ENCODE data around the gene NKAIN2.
"Not testable (repeated sequence)": the region's sequence is repeated elsewhere in the genome, so short reads cannot be mapped to it uniquely, and the experiment has no call there.

Gene NKAIN2

DNA sequence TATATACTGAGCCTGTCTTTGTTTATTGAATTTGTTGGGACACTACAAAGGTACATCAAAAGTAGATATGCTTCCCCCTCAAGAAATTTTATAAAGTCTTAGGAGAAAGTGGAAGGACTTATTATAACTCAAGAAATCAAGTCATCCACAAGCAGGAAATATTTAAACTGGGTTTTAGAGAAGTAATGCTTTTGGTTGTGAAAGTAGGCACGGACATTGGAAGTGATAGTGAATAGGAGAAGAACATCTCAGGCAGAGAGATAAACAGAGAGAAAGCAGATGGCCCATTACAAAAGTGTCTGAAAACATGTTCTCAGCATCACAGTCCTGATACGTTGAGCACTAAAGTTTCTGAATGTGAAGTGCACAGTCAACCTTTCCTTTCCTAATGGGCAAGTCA is 742.9 kb downstream of the NKAIN2 start:
- no peak overlapping the region for H3K4me3 ChIP-seq (ENCODE audit: low read depth, low read length)
- TF ChIP-seq, protein P1, sequence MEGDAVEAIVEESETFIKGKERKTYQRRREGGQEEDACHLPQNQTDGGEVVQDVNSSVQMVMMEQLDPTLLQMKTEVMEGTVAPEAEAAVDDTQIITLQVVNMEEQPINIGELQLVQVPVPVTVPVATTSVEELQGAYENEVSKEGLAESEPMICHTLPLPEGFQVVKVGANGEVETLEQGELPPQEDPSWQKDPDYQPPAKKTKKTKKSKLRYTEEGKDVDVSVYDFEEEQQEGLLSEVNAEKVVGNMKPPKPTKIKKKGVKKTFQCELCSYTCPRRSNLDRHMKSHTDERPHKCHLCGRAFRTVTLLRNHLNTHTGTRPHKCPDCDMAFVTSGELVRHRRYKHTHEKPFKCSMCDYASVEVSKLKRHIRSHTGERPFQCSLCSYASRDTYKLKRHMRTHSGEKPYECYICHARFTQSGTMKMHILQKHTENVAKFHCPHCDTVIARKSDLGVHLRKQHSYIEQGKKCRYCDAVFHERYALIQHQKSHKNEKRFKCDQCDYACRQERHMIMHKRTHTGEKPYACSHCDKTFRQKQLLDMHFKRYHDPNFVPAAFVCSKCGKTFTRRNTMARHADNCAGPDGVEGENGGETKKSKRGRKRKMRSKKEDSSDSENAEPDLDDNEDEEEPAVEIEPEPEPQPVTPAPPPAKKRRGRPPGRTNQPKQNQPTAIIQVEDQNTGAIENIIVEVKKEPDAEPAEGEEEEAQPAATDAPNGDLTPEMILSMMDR (IDR thresholded peaks at IDR 0.05; ENCODE audit: low read depth, low read length), result no peak

- H3K4me3 ChIP-seq (ENCODE audit: low read depth, low read length), result no peak overlapping the region
- TF ChIP-seq, protein P1 (IDR thresholded peaks at IDR 0.05; ENCODE audit: low read depth, low read length), result no peak
Measured at GRCh38 chr6:124551711-124552233, 748.1 kb downstream of the NKAIN2 start.

DNA sequence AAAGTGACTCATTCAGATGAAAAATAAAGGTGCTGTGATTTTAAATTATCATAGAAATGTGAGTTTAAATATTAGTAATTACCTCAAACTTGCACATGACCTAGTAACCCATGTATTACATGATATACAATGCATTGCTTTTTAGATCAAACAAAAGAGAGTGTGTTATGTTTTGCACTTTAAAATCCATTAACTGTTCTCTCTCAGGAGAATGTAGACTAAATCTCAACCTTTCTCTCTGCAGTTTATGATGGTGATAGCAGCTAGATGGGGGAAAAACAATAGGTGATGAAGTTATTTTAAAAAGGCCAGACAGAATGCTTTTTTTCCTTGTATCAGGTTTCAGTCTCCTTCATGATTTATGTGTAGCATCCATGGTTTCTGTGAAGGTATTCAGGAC is 754.2 kb downstream of the NKAIN2 start:
- TF ChIP-seq, protein P1 (IDR thresholded peaks at IDR 0.05; ENCODE audit: low read depth, low read length), result no peak
- H3K4me3 ChIP-seq (ENCODE audit: low read depth, low read length), result no peak overlapping the region

DNA sequence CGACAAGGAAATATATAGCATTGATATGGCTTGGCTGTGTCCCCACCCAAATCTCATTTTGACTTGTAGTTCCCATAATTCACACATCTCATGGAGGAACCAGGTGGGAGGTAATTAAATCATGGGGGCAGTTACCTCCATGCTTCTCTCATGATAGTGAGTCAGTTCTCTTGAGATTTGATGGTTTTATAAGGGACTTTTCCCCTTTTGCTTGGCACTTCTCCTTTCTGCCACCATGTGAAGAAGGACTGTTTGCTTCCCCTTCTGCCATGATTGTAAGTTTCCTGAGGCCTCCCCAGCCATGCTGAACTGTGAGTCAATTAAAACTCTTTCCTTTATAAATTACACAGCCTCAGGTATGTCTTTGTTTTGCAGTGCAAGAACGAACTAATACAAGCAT is 756.4 kb downstream of the NKAIN2 start:
- H3K4me3 ChIP-seq (ENCODE audit: low read depth, low read length), result not testable (repeated sequence)

- TF ChIP-seq, protein P1 (IDR thresholded peaks at IDR 0.05; ENCODE audit: low read depth, low read length), result no peak
- no peak overlapping the region for H3K4me3 ChIP-seq (ENCODE audit: low read depth, low read length)
Measured at GRCh38 chr6:124560873-124561567, 757.4 kb downstream of the NKAIN2 start.

- TF ChIP-seq, protein P1 (IDR thresholded peaks at IDR 0.05; ENCODE audit: low read depth, low read length), result no peak
- H3K4me3 ChIP-seq (ENCODE audit: low read depth, low read length), result no peak overlapping the region
Measured at GRCh38 chr6:124561635-124562130, 758.0 kb downstream of the NKAIN2 start.

DNA sequence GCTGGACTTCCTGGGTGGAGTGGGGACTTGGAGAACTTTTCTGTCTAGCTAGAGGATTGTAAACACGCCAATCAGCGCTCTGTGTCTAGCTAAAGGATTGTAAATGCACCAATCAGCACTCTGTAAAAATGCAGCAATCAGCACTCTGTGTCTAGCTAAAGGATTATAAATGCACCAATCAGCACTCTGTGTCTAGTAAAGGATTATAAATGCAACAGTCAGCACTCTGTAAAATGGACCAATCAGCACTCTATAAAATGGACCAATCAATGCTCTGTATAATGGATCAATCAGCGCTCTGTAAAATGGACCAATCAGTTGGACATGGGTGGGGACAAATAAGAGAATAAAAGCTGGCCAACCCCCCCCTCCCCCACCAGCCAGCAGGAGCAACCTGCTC is 760.5 kb downstream of the NKAIN2 start:
- not testable (repeated sequence) for H3K4me3 ChIP-seq (ENCODE audit: low read depth, low read length)

- no peak overlapping the region for H3K4me3 ChIP-seq (ENCODE audit: low read depth, low read length)
- TF ChIP-seq, protein P1 (IDR thresholded peaks at IDR 0.05; ENCODE audit: low read depth, low read length), result no peak
Measured at GRCh38 chr6:124567401-124567800, 763.7 kb downstream of the NKAIN2 start.
